SK-N-DZ (cell line): ENCODE data around the gene MARK4. TPM values are rescaled to one million over a fixed set of nuclear protein-coding genes. Genes with fewer than 3 reads are reported as not detected.
"Not testable (repeated sequence)": the region's sequence is repeated elsewhere in the genome, so short reads cannot be mapped to it uniquely, and the experiment has no call there.

Experiments used
- DNase-seq: peaks from one replicate; pipeline ENCODE4 v3.0.0-alpha.2; 2015; ENCODE audit warnings: low spot score
- polyA plus RNA-seq, 2 experiments: library from polyadenylated mRNA; depleted of rRNA; stranded (reverse); fragments of >200 nt; gene quantifications; 2 replicates each; pipeline ENCODE4 v1.2.3, GENCODE V29; 2014

MARK4 gene
- polyA plus RNA-seq (2014; cell fraction: cytosol; rRNA removed), result 9.6 and 13.2 TPM in 2 replicates
- 10.6 and 11.5 TPM in 2 replicates for polyA plus RNA-seq (2014; cell fraction: nucleus; rRNA removed)

- peak; percentile 46 for DNase-seq
Measured at GRCh38 chr19:45250832-45251451, at the start of gene MARK4. Gene MARK4 (plus strand): TSS chr19:45251271. CDS start chr19:45251589, 318 bp downstream.

- no peak for DNase-seq
Measured at GRCh38 chr19:45202637-45203036, 48.4 kb upstream of the MARK4 start.

DNA sequence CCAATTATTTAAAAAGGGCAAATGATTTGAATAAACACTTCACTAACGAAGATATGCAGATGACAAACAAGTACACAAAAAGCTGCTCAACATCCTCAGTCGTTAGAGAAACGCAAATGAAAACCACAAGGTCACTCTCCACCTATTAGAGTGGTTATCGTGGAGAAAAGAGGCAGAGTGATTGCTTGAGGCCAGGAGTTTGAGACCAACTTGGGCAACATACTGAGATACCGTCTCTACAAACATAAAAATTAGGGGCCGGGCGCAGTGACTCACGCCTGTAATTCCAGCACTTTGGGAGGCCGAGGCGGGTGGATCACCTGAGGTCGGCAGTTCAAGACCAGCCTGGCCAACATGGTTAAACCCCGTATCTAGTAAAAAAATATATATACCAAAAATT, 45.3 kb upstream of the MARK4 start:
- DNase-seq, result no peak

DNA sequence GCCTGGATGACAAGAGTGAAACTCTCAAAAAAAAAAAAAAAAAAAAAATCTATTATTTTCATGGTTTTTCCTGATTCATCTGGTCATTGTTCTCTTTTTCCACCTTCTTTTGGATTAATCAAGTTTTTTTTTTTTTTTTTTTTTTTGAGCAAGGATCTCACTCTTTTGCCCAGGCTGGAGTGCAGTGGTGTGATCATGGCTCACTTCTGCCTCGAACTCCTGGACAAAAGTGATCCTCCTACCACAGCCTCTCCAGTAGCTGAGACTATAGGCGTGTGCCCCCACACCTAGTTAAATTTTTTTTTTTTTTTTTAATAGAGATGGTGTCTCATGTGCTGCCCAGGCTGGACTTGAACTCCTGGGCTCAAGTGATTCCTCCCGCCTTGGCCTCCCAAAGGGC, 44.7 kb upstream of the MARK4 start:
- DNase-seq, result no peak

DNA sequence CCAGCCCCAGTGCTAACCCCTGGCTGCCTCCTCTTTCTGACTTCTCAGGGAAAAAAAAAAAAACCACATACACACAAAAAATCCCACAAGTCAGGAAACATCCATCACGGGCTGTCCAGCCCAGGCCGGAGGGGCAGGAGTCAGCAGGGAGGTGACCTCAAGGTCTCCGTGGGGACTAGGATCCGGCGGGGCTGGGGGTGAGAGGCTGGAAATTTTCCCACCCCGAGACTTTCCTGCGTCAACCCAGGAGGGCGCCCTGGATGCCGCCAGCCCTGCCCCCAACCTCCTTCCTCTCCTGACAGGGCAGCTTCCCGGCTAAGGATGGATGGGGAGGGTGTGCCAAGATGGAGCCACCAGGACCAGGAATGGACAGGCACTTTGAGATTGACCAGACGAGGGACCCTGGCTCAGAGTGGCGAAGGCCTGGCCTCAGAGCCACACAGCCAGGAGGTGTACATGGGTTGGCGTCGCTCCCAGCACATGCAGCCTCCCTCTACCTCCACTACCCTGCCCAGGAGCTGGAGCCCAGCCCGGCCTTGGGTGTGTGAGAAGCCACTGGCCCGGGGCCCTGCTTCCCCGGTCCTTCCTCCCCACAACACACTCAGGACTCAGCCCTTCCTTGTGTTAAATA, 39.2 kb upstream of the MARK4 start:
- no peak for DNase-seq

GRCh38 chr19:45213031-45213430, 38.0 kb upstream of the MARK4 start:
- no peak for DNase-seq

DNA sequence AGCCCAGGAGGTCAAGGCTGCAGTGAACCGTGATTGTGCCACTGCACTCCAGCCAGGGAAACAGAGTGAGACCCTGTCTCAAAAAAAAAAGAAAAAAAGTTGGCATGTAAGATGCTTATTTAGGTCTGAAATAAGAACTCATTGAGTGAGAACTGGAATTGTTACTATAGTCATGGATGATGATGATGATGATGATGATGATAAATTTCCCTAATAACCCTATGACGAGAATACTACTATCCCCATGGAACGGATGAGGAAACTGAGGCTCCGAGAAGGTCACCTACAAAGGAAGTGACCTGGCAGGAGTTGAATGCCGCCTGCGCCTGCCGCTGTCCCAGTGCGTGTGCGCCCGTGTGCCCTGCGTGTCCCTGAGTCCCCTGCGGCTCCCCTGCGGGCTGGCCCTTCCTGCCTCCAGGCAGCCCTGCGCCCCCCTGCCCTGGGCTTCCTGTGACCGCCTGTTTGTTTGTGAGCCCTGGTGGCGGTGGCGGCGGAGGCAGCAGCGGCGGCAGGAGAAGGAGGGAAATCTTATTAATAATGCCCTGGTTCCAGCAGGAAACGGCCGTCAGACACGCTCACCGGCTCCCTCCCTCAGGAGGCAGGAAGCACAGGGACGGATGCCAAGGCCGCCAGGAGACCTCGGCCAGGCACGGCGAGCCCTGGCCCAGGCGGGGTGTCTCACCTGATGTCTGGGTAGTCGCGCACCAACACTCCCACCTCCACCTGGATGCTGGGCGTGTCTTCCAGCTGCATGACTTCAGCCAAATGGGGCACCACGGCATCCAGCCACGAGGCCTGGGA, 35.5 kb upstream of the MARK4 start:
- DNase-seq, result no peak

- DNase-seq, result no peak
Measured at GRCh38 chr19:45216667-45217066, 34.4 kb upstream of the MARK4 start.

DNA sequence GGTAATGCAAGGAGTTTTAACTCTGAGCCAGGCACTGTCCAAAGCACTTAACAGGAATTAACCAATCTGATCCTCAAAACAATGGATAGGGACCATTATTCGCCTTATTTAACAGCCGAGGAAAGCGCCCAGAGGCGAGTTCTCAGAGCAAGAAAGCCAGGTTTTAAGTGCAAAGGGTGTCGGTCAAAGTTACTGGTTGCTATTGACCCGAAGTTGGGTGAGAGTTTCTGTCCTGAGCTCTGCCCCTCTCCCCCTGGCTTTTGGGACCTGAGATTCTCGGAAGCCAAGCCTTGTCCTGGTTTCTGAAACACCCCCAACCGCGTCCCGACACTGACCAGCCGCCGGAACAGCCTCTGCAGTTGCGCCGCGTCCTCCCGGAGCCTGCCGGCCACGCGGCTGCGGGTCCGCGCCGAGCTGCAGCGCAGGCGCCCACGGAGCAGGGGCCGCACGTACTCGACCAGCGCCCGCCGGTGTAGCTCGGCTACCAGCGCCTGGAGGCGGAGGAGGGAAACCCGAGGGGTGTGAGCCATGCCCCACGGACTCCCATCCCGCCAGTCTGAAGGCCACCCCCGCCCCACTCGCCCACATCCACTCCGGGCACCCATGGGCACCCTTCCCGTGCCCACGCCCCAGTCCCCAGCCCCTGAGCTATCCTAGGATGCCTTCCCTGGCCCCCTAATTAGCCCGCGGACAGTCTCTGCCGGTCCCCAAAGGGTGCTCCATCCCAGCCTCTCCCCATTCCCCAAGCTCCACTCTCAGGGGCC, 33.7 kb upstream of the MARK4 start:
- no peak for DNase-seq

GRCh38 chr19:45217957-45218334, 33.1 kb upstream of the MARK4 start:
- no peak for DNase-seq

DNA sequence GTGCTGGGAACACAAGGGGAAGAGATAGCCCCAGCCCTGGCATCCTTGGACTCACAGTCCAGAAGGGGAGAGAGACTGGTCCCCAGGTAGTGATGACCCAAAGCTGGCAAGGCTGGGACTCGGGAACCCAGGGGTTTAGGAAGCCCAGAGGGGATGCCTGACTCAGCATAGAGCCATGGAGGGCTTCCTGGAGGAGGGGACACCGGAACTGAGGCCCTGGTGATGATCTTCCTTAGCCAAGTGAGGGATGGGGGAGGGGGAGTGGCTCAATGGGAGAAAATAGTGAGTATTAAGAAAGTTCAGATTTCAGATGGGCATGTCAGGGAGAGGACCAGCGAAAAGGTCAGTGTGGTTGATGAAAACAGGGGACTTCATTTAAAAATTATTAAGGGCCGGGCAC, 32.6 kb upstream of the MARK4 start:
- DNase-seq, result no peak

GRCh38 chr19:45218911-45219743, 31.9 kb upstream of the MARK4 start:
- DNase-seq, result no peak

GRCh38 chr19:45222724-45223123, 28.3 kb upstream of the MARK4 start:
- DNase-seq, result no peak

DNA sequence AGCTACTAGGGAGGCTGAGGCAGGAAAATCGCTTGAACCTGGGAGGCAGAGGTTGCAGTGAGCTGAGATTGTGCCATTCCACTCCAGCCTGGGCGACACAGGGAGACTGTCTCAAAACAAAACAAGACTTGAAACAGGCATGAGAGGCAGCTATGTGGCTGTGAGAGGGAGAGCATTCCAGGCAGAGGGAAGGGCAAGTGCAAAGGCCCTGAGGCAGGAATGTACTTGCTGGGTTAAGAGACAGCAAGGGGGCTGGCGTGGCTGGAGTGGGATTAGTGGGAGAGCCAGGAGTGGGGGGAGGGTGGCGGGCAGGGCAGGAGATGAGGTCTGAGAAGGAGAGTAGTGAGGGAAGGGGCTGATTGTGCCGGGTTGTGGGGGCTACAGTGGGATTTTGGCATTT, 27.2 kb upstream of the MARK4 start:
- no peak for DNase-seq

- no peak for DNase-seq
Measured at GRCh38 chr19:45224645-45225044, 26.4 kb upstream of the MARK4 start.

- not testable (repeated sequence) for DNase-seq
Measured at GRCh38 chr19:45229056-45229455, 22.0 kb upstream of the MARK4 start.

GRCh38 chr19:45231891-45232290, 19.2 kb upstream of the MARK4 start:
- DNase-seq, result no peak

- DNase-seq, result no peak
Measured at GRCh38 chr19:45234089-45234869, 16.8 kb upstream of the MARK4 start.

DNA sequence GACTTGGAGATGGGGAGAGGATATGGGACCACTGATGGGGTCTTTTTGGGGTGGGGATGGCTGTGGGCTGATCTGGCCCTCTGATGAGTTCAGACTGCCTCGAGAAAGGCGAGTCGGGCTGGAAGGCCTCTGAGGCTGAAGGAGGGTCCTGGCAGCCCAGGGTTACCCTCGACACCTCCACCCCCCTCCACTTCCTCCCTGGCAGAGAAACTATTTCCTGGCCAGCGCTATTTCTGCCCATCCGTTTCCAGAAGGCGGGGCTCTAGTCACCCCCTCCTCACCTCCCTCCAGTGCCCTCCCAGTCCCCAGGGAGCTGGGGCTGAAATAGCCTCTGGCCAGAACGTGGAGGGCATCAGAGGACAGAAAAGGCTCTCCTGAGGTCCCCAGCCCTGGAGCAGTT, 15.6 kb upstream of the MARK4 start:
- DNase-seq, result no peak

GRCh38 chr19:45238556-45238955, 12.5 kb upstream of the MARK4 start:
- no peak for DNase-seq
